GM19372 (cell line): ENCODE results near the gene RASA3.
"Not testable (repeated sequence)": the region's sequence is repeated elsewhere in the genome, so short reads cannot be mapped to it uniquely, and the experiment has no call there.

ENCODE experiments used
- ATAC-seq: cut with Tn5 transposase; IDR thresholded peaks from one replicate; pipeline ENCODE4 v1.9.1; 2021; ENCODE audit warnings: mild to moderate bottlenecking, low read depth, moderate library complexity; ENCODE audit not compliant: unreplicated experiment

RASA3 gene

GRCh38 chr13:114024603-114025404 lies 107.6 kb downstream of the RASA3 start:
- peak; percentile 62 for ATAC-seq

DNA sequence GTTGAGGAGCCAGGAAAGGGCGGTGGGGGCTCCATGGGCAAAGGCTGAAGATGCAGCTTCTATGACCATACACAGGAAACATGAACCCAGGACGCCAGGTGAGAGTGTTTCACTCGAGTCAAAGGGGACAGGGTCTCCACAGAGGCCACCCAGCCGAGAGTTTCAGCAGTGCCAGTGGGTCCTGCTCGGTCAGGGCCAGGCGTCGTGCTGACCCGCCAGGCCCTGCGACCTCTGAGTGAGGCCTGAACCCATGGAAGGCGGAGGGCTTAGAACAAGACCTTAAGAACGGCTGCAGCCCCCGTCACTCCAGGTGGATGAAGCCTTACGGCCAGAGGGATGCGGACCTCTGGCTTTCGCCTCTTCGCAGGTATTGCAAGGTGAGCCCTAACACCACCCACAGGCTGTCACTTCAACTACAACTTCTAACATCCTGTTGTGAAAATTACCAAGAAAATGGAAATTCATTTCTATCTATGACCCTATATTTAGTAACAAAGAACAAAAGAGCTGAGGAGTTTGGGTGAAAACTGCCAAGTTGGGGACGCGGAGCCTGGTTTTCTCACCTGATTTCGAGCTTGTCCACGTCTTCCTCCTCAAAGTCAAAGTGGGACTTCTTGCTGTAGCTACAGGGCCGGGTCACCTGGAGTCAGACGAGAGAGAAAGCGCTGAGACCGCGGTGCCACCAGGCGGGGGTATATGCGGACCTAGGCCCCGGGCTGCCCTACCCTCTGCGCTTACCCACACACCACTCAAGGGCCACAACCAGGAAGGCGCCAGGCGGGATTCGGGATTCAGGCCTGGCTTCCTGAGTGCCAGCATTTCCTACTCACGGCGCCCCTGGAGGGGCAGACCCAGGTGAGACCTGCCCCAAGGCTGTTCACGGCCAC lies 108.5 kb downstream of the RASA3 start:
- no peak for ATAC-seq

DNA sequence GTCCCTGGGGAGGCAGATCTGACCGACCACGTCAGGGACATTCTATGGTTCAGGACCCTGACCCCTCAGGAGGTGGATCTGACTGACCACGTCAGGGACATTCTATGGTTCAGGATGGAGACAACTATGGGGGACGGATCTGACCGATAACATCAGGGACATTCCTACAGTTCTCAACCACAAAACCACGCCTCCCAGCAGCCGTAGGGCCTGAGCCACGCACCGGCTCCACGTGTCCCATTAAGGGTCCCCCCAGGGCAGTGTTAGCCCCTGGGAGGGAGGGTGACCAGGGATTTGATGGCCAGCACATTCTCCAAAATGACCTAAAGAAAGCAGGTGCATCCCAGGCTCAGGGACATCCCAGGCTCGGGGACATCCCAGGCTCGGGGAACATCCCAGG lies 109.5 kb downstream of the RASA3 start:
- ATAC-seq: no peak

DNA sequence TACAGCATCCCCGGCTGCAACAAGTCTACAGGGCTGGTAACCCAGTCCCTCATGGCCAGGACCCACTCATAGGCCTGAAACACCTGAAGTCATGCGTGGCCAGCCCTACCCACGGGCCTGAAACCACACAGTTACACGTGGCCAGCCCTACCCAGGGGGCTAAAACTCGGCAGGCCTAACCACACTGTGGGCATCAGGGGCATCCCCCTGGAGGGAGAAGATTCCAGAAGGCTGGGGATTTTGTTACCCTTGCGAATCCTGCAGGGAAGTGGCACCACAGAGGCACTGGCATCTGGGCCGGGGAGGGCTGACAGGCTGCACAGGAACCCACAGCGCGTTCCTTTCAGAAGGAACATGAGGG lies 110.1 kb downstream of the RASA3 start:
- no peak for ATAC-seq

GRCh38 chr13:114021464-114022308 lies 110.7 kb downstream of the RASA3 start:
- ATAC-seq: no peak

DNA sequence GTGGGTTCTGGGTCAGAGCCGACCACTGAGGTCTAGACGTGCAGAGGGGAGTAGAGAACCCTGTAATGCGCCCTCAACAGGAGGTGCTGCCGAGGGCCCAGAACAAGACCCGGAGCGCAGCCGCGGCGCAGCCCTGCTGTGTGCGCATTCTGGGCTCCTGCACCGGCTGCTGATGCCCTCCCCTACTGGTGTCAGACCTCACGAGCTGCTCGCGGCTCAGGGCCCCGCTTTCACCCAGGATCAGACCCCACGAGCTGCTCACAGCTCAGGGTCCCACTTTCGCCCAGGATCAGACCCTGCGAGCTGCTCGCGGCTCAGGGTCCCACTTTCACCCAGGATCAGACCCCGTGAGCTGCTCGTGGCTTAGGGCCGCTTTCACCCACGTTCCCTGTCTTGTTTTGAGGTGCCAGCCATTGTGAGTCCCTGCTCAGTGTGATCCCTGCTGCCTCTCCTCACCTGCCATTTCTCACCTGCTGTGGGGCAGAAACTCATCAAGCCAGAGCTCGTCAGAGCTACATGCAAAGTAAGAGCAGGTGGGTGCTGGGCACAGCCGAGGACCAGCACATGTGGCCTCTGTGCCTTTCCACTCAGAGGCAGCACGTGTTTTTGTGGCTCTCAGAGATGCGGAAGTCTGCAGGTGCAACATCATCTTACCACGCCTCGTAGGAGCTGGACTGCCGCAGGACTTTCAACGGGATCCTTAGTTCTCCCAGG lies 111.5 kb downstream of the RASA3 start:
- no peak for ATAC-seq

DNA sequence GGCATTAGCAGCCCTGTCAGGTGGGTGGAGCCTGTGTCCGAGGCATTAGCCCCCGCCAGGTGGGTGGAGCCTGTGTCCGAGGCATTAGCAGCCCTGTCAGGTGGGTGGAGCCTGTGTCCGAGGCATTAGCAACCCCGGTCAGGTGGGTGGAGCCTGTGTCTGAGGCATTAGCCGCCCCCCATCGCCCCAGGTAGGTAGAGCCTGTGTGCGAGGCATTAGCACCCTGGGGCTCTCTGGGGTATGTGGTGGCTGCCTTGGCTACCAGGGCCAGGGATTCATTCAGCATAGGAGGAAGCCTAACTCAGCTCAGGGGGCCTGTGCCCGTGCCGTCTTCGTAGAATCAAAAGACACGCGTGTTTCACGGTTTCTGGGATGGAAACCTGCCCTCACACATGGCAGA lies 112.3 kb downstream of the RASA3 start:
- not testable (repeated sequence) for ATAC-seq

GRCh38 chr13:114019367-114019766 lies 113.1 kb downstream of the RASA3 start:
- ATAC-seq: no peak

- no peak for ATAC-seq
These were observed 113.9 kb downstream of the RASA3 start for GRCh38 chr13:114018461-114019055.

- ATAC-seq: no peak
These were observed 114.5 kb downstream of the RASA3 start for GRCh38 chr13:114017966-114018365.

DNA sequence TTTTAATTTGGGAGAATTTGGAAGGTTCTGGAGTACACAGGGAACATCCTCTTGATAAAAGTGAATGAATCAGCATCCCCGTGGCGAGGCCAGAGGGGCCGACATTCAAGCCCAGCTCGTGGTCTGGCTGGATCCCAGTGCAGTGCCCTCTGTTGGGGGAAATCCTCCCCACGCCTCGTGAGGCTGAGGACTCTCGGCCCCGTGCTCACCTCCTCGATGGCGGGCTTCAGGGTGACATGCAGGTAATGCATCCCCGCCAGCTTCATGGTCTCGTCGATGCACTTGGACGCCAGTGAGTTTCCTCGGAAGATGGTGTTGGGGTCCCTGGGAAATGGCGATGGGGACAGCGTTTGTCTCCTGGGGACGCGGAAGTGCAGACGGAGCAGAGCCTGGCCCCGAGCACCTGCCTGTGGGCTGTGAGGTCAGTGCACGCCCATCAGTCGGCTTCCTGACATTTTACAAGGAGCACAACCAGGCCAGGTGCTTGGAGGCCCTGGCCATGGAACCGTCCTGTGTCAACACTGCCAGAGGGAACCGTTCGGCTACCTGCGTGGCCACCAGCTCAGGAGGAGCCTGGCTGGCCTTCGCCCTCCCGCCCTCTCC lies 115.3 kb downstream of the RASA3 start:
- ATAC-seq: no peak

- ATAC-seq: no peak
These were observed 115.9 kb downstream of the RASA3 start for GRCh38 chr13:114016321-114017027.

DNA sequence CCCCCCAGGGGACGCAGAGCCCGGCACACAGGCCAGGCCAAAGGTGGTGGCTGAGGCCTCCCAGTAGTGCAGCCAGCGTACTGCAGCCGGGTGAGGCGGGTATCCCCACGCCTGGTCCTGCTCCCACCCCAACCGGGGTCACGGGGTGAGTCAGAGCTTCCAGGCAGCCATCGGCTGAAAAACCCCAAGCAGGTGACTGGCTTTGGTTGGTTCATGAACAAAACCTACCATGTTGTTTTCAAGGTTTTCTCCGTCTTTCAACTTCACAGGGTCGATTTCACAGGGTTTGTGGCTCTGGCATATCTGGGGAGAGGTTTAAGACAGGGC lies 116.5 kb downstream of the RASA3 start:
- no peak for ATAC-seq

DNA sequence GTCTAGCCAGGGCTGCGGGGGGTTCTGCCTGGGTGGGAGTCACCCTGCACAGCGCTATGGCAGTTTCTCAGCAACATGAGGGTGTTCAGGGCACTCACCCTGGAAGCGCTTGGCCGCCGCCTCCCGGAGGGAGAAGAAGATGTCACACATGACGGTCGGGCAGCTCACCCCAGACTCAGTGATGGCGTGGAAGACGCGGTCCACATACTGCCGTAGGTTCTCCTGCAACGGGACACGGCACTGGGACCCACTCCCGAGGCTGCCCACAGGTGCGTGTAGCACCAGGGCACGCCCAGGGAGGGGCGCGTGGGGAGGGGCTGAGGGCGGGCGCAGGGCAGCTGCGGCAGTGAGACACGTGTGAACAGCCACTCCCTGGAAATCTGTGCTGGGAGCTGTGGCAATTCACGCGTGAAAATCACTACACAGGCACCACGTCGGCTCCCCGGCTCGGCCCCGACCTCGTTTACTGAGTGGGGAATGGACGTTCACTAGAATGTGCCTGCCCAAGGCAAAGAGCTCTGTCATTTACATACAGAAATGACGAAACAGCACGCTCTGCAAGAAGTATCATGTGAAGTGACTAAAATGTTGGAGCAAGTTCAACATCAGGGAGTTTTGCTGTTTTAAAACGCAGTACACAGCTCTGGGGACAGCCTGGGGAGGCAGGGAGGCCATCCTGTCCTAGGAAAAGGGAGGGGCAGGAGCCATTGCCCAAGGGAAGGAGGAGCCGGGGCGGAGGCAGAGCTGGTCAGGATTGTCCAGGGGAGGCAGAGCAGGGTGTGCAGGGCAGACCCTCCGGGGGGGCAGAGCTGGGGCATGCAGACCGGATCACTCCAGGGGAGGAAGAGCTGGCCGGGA lies 117.1 kb downstream of the RASA3 start:
- no peak for ATAC-seq

DNA sequence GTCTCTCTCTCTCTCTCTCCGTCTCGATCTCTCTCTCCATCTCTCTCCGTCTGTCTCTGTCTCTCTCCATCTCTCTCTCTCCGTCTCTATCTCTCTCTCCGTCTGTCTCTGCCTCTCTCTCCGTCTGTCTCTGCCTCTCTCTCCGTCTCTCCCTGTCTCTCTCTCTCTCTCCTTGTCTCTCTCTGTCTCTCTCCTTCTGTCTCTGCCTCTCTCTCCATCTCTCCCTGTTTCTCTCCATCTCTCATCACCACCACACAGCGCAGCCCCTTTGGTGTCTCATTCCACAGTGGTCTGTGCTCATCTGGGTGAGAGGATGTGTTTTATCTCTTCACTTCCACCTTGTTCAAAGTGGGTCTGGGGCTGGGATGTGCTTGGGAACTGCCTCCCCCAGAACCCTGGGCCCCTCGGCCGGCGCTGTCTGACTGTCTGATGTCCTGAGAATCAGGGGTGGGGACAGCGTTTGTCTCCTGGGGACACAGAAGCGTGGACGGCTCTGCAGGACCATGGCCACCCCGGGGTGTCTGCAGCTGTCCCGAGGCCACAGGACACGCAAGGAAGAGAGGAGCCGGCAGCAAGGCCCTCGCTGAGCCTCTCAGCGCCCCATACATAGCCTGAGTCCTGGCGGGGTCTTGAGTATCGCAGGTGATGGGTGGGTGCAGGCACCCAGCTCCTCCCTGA lies 118.3 kb downstream of the RASA3 start:
- ATAC-seq: no peak

DNA sequence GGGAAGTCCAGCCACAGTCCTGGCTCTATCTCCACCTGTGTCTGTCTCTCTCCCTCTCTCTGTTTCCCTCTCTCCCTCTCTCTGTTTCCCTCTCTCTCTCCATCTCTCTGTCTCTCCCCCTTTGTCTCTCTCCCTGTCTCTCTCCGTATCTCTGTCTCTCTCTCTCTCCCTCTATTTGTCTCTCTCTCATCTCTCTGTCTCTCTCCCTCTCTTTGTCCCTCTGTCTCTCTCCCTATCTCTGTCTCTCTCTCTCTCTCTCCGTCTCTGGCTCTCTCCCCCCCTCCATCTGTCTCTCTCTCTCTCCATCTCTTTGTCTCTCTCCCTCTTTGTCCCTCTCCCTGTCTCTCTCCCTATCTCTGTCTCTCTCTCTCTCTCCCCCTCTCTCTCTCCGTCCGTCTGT lies 119.1 kb downstream of the RASA3 start:
- no peak for ATAC-seq

GRCh38 chr13:114012921-114013320 lies 119.5 kb downstream of the RASA3 start:
- no peak for ATAC-seq
